Parathyroid adenoma (tissue), 2 donors: ENCODE data around the gene GRAMD2B.

Experiments used
- H2AFZ ChIP-seq: fragments of 300-600 bp; sonication (generic); one replicate; pipeline ENCODE4 v1.7.0; 2017; ENCODE audit warnings: antibody characterized with exemption, mild to moderate bottlenecking
- H3K27ac ChIP-seq: fragments of 300-600 bp; sonication (generic); one replicate; pipeline ENCODE4 v1.7.0; 2017
- H3K27me3 ChIP-seq: fragments of 300-600 bp; sonication (generic); one replicate; pipeline ENCODE4 v1.7.0; 2017; ENCODE audit warnings: low read length; ENCODE audit not compliant: control insufficient read depth, insufficient read depth
- H3K36me3 ChIP-seq: fragments of 300-600 bp; sonication (generic); one replicate; pipeline ENCODE4 v1.7.0; 2017; ENCODE audit warnings: low read length; ENCODE audit not compliant: control insufficient read depth, insufficient read depth
- H3K4me1 ChIP-seq: fragments of 300-600 bp; sonication (generic); one replicate; pipeline ENCODE4 v1.7.0; 2017; ENCODE audit warnings: control low read depth
- H3K4me2 ChIP-seq: fragments of 300-600 bp; sonication (generic); one replicate; pipeline ENCODE4 v1.7.0; 2017; ENCODE audit warnings: low read length
- H3K4me3 ChIP-seq: fragments of 300-600 bp; sonication (generic); one replicate; pipeline ENCODE4 v1.7.0; 2017; ENCODE audit warnings: low read depth, low read length
- H3K79me2 ChIP-seq: fragments of 300-600 bp; sonication (generic); one replicate; pipeline ENCODE4 v1.7.0; 2017; ENCODE audit warnings: control low read depth
- H3K9ac ChIP-seq: fragments of 300-600 bp; sonication (generic); one replicate; pipeline ENCODE4 v1.7.0; 2017; ENCODE audit warnings: mild to moderate bottlenecking
- H3K9me3 ChIP-seq: fragments of 300-600 bp; sonication (generic); one replicate; pipeline ENCODE4 v1.7.0; 2017; ENCODE audit warnings: low read length; ENCODE audit not compliant: control insufficient read depth
- TF ChIP-seq, protein P1 (sequence below): fragments of 300-600 bp; sonication (generic); IDR thresholded peaks from one replicate; pipeline ENCODE4 v1.7.0; 2017; ENCODE audit warnings: antibody characterized with exemption, mild to moderate bottlenecking
- donor health status: primary hyperparathyroidism.

Gene GRAMD2B

DNA sequence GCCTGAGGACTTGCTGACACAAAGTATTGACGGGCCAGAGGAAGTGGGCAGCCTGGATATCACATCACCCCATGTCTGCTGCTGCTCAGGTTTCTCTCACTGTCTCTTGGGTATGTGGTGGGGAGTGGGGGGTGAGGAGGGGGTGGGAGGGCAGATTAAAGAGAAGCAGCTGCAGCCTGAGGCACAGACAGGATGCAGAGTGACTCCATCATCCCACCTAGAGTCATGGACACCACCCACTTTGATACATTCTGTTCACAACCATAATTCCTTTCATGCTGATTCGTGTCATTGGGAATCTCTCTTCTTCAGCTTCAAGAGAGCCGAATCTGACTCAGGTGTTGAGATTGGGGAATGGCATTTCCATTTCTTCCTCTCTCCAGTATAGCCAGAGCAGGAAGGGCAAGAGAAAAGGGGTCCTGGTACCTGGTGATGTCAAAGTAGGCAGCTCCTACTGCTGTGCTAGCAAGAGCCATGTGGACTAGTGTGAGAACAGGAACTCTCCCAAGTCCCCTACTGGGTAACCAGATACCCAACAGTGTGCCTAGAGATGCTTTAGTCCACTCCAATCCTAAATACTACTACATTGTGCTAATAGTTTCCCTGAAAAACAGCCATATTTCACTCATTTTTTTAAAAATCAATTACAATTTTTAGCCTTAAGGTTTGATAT lies 22.4 kb downstream of the GRAMD2B start:
- no peaks in the 10 kb centered on the region for H3K27me3 ChIP-seq
- no peaks in the 10 kb centered on the region for H3K4me1 ChIP-seq
- no peak overlapping the region for H3K9ac ChIP-seq

DNA sequence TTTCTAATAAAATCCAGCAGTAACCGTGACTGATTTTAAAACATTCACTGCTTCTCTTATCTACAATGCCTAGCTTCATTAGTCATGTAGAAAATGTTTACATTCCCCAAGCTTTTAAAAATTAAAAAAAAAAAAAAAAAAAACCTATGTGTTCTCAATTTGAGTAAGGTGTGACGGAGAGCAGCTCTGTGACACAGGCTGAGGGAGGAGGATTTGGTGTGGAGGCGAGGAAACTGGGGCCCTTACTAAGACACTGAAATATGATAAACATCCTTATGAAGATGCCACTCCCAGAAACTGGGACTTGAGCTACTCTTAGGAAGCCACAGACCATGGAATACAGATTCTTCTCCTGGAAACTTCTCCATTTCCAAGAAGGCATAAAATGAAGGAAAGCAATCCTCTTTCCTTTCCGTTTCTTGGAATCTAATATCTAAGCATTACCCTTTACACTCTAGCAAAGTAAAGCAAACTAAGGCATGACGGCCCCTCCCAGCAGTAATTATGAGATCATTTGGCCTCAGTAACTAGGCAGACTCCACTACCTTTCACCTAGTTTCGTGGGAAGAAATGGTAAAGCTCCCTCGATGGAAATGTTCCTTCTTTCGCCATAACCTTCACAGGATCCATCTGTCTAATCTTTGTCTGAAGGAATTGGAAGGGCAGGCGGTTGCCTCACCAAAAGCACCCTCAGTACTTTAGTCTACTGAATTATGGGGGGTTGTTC lies 23.5 kb downstream of the GRAMD2B start:
- H3K4me2 ChIP-seq, result no peak overlapping the region
- no peaks in the 10 kb centered on the region for H3K4me1 ChIP-seq
- no peak overlapping the region for H3K9ac ChIP-seq
- H3K4me3 ChIP-seq, result no peak overlapping the region
- no peaks in the 10 kb centered on the region for H3K36me3 ChIP-seq
- H3K9me3 ChIP-seq, result no peaks in the 10 kb centered on the region
- TF ChIP-seq, protein P1, sequence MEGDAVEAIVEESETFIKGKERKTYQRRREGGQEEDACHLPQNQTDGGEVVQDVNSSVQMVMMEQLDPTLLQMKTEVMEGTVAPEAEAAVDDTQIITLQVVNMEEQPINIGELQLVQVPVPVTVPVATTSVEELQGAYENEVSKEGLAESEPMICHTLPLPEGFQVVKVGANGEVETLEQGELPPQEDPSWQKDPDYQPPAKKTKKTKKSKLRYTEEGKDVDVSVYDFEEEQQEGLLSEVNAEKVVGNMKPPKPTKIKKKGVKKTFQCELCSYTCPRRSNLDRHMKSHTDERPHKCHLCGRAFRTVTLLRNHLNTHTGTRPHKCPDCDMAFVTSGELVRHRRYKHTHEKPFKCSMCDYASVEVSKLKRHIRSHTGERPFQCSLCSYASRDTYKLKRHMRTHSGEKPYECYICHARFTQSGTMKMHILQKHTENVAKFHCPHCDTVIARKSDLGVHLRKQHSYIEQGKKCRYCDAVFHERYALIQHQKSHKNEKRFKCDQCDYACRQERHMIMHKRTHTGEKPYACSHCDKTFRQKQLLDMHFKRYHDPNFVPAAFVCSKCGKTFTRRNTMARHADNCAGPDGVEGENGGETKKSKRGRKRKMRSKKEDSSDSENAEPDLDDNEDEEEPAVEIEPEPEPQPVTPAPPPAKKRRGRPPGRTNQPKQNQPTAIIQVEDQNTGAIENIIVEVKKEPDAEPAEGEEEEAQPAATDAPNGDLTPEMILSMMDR, result no peak
- no peaks in the 10 kb centered on the region for H3K79me2 ChIP-seq
- H3K27me3 ChIP-seq, result no peaks in the 10 kb centered on the region
- H2AFZ ChIP-seq, result no peak overlapping the region
- H3K27ac ChIP-seq, result no peak overlapping the region

More for the DNA sequence above, 22.4 kb downstream of the GRAMD2B start:
- no peaks in the 10 kb centered on the region for H3K79me2 ChIP-seq
- no peak overlapping the region for H3K4me2 ChIP-seq
- TF ChIP-seq, protein P1, result no peak
- no peaks in the 10 kb centered on the region for H3K9me3 ChIP-seq
- no peaks in the 10 kb centered on the region for H3K36me3 ChIP-seq
- H3K27ac ChIP-seq, result no peak overlapping the region
- H2AFZ ChIP-seq, result no peak overlapping the region
- H3K4me3 ChIP-seq, result no peak overlapping the region

DNA sequence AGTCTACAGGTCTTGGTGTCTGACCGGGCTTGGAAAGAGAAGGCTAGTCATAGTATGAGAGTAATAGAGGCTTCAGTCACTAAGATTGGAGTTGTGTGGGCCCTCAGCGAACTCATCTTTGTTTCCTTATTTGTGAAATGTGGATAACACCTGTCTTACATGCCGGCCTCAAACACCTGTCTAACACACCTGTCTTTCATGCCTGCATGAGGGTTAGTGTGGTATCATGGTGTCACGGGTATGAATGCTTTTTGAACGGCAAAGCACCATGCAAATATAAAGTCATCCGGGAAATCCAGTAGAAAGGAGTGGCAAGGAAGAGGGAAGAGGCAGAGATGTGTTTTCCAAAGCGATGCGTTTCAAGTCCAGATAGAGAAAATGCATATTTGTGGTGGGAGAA lies 25.5 kb downstream of the GRAMD2B start:
- Histone ChIP-seq H3K4me1 (no peaks in the 10 kb centered on the region), H3K9me3 (no peaks in the 10 kb centered on the region), H3K36me3 (no peaks in the 10 kb centered on the region), H3K27ac (no peak overlapping the region), H3K9ac (no peak overlapping the region), H3K4me2 (no peak overlapping the region), H3K4me3 (no peak overlapping the region), H3K27me3 (no peaks in the 10 kb centered on the region), H2AFZ (no peak overlapping the region), H3K79me2 (no peaks in the 10 kb centered on the region)
- TF ChIP-seq, protein P1, result no peak

DNA sequence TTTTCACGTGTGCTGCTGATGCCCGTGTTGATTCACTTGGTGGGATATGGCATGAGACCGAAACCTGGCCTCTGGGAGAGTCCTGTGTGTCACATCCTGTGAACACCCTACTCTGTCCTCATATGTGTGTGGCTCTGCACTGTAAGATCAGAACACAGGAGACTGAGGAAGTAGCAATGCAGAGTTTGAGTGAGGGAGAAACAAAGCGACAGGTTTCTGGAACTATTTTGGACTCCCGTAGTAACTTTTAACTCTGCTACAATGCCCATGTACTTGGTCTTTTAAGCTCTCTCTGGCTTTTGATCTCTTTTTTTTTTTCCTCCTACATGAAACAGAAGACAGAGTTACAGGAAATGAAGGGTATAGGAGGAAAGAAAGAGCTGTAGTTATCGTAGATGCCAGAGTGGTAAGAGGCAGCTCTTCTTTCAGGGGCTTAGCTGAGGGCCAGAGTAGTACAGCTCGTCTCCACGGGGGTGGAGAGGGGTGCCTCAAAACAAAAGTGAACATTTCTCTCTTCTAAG lies 26.6 kb downstream of the GRAMD2B start:
- Histone ChIP-seq H3K27me3 (no peaks in the 10 kb centered on the region), H3K4me1 (no peaks in the 10 kb centered on the region), H3K9me3 (no peaks in the 10 kb centered on the region), H3K9ac (no peak overlapping the region), H3K27ac (no peak overlapping the region), H2AFZ (peak overlapping the region; percentile 30), H3K36me3 (no peaks in the 10 kb centered on the region), H3K4me3 (no peak overlapping the region), H3K4me2 (no peak overlapping the region), H3K79me2 (no peaks in the 10 kb centered on the region)
- TF ChIP-seq, protein P1, result no peak
